Measurements from ENCODE around the gene CD46. TPM values are rescaled to one million over a fixed set of nuclear protein-coding genes. Genes with fewer than 3 reads are reported as not detected.

Gene CD46
- total and polyA plus RNA-seq, 4 experiments from 2014 or later = 171 to 234 (median 196) TPM

GRCh38 chr1:207794861-207795260 lies 43.0 kb downstream of the CD46 start:
- Histone ChIP-seq H3K27ac (ENCODE audit: low read depth, low read length) (no peak overlapping the region), H3K4me3 (ENCODE audit: low read length in 2 of 2) (no peak overlapping the region), H3K4me1 (ENCODE audit: insufficient read depth, low read length) (peaks cover 29% of the 10 kb centered on the region), H3K27me3 (ENCODE audit: insufficient read depth, low read length) (no peaks in the 10 kb centered on the region), H3K9me3 (ENCODE audit: control insufficient read depth in 1 of 2, low read length in 2 of 2) (no peaks in the 10 kb centered on the region), H3K36me3 (ENCODE audit: insufficient read depth, low read length) (peaks cover 7% of the 10 kb centered on the region)
- CTCF ChIA-PET (ENCODE audit: partially characterized antibody) = interaction anchor here (0.9 to 1.9 kb wide), 6 partner anchors 34 to 168 kb away, joined by 3 to 7 read pairs (median 4); no protein-coding TSS in a partner anchor
- Mint-ChIP-seq H3K4me3 (no peak overlapping the region), H3K36me3 (peaks cover 0 to 43% of the 10 kb centered on the region in 2 donors), H3K27ac (peak overlapping the region in 2 of 7 donors; percentile 0 to 37), H3K27me3 (no peaks in the 10 kb centered on the region), H3K4me1 (peaks cover 26 to 33% (median 29%) of the 10 kb centered on the region in 4 donors), H3K9me3 (no peaks in the 10 kb centered on the region)
- intact Hi-C loops (cut with micrococcal nuclease) = loop anchor here (5.0 kb wide), 2 partner anchors 43 to 98 kb away; partner anchors contain the start of gene CD46
- DNase-seq = no peak
- POLR2A ChIA-PET (ENCODE audit: partially characterized antibody) = no interaction called here

DNA sequence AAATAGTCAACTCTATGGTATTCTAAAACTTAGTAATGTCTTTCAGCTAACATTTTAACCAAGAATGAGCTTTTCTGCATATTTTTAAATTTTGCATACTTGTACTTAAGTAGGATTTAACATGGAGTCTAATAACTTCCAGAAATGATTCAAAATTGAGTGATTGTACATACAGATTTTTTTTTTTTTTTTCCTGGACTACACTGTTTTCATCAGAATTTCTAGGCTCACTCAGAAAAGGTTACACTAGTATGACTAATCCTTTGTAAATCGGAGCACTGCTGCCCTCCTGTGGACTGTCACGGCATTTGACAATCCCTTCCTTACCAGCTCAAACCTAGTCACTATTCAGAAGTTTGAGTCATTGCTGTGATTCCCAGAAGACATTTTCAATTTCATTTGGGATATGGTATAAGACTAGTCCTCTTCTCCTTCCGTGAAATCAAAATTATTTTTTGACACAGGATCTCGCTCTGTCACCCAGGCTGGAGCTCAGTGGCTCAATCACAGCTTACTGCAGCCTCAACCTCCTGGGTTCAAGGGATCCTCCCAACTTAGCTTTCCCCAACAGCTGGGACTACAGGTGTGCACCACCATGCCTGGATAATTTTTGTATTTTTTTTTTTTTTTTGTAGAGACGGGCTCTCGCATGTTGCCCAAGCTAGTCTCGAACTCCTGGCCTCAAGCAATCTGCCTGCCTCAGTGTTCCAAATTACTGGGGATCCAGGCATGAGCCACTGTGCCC lies 45.5 kb downstream of the CD46 start:
- intact Hi-C loops (cut with micrococcal nuclease) = loop anchor here (1.0 to 5.0 kb wide), 5 partner anchors 45 to 166 kb away; partner anchors contain the start of gene CD46
- no peak overlapping the region for H3K4me3 Mint-ChIP-seq
- H3K9me3 Mint-ChIP-seq = peaks cover 0 to 1% (median 0%) of the 10 kb centered on the region in 8 donors
- no peaks in the 10 kb centered on the region for H3K27me3 Mint-ChIP-seq
- H3K27ac Mint-ChIP-seq = peak overlapping the region in 3 of 7 donors; percentile 23 to 54 (median 26)
- peaks cover 11 to 47% of the 10 kb centered on the region in 2 donors for H3K36me3 Mint-ChIP-seq
- POLR2A ChIA-PET (ENCODE audit: partially characterized antibody) = interaction anchor here (0.7 to 3.5 kb wide), 12 partner anchors 8 to 177 kb away, joined by 3 to 20 read pairs (median 6); no protein-coding TSS in a partner anchor
- no peak overlapping the region for H3K27ac ChIP-seq (ENCODE audit: low read depth, low read length)
- DNase-seq = peak; percentile 53 to 78 (median 58)
- H3K4me1 Mint-ChIP-seq = peaks cover 38 to 52% (median 40%) of the 10 kb centered on the region in 4 donors
- H3K9me3 ChIP-seq (ENCODE audit: control insufficient read depth in 1 of 2, low read length in 2 of 2) = no peaks in the 10 kb centered on the region
- H3K4me3 ChIP-seq (ENCODE audit: low read length in 2 of 2) = no peak overlapping the region
- CTCF ChIA-PET (ENCODE audit: partially characterized antibody) = interaction anchor here (0.7 to 4.6 kb wide), 44 partner anchors 9 to 521 kb away, joined by 3 to 30 read pairs (median 6); partner anchors contain the start of gene CD46
- H3K36me3 ChIP-seq (ENCODE audit: insufficient read depth, low read length) = peaks cover 15% of the 10 kb centered on the region
- peaks cover 32% of the 10 kb centered on the region for H3K4me1 ChIP-seq (ENCODE audit: insufficient read depth, low read length)
- H3K27me3 ChIP-seq (ENCODE audit: insufficient read depth, low read length) = no peaks in the 10 kb centered on the region

DNA sequence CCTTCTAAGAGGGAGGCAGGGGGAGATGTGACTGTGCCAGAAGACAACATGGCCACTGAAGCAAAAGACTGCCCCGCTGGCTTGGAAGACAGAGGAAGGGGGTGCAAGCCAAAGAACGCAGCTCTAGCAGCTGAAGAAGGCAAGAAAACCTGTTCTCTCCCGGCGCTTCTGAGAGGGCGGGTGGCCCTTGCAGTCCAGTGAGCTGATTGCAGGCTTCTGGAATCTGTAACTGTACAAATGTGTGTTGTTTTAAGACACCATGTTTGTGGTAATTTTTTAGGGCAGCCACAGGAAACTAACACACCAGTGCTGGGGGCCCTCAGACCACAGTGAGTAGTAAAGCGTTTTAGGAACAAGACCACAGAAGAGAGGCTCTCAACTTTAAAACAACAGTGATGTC lies 47.0 kb downstream of the CD46 start:
- H3K27me3 ChIP-seq (ENCODE audit: insufficient read depth, low read length) = no peaks in the 10 kb centered on the region
- ChIA-PET CTCF (ENCODE audit: partially characterized antibody) (interaction anchor here (0.9 to 4.6 kb wide), 14 partner anchors 8 to 220 kb away, joined by 3 to 30 read pairs (median 16); no protein-coding TSS in a partner anchor), POLR2A (ENCODE audit: partially characterized antibody) (interaction anchor here (1.0 to 3.5 kb wide), 7 partner anchors 12 to 86 kb away, joined by 3 to 20 read pairs (median 5); no protein-coding TSS in a partner anchor)
- intact Hi-C loops (cut with micrococcal nuclease) = loop anchor here (1.0 to 5.0 kb wide), 3 partner anchors 47 to 102 kb away; partner anchors contain the start of gene CD46
- peaks cover 0 to 1% (median 0%) of the 10 kb centered on the region in 8 donors for H3K9me3 Mint-ChIP-seq
- H3K27ac ChIP-seq (ENCODE audit: low read depth, low read length) = peak overlapping the region; percentile 6
- peaks cover 18% of the 10 kb centered on the region for H3K36me3 ChIP-seq (ENCODE audit: insufficient read depth, low read length)
- no peaks in the 10 kb centered on the region for H3K9me3 ChIP-seq (ENCODE audit: control insufficient read depth in 1 of 2, low read length in 2 of 2)
- peaks cover 15 to 48% of the 10 kb centered on the region in 2 donors for H3K36me3 Mint-ChIP-seq
- peak overlapping the region; percentile 12 to 83 (median 65) for H3K27ac Mint-ChIP-seq
- H3K4me3 Mint-ChIP-seq = peak overlapping the region in 7 of 8 donors; percentile 33 to 69 (median 55)
- no peak overlapping the region for H3K4me3 ChIP-seq (ENCODE audit: low read length in 2 of 2)
- no peaks in the 10 kb centered on the region for H3K27me3 Mint-ChIP-seq
- H3K4me1 Mint-ChIP-seq = peaks cover 37 to 66% (median 43%) of the 10 kb centered on the region in 4 donors
- DNase-seq = peak in 4 of 5 donors; percentile 17 to 35 (median 28)
- H3K4me1 ChIP-seq (ENCODE audit: insufficient read depth, low read length) = peaks cover 32% of the 10 kb centered on the region

GRCh38 chr1:207799989-207800648 lies 48.3 kb downstream of the CD46 start:
- intact Hi-C loops (cut with micrococcal nuclease) = loop anchor here (5.0 kb wide), 2 partner anchors 48 to 103 kb away; partner anchors contain the start of gene CD46
- no peak for DNase-seq
- no peak overlapping the region for H3K27ac ChIP-seq (ENCODE audit: low read depth, low read length)
- POLR2A ChIA-PET (ENCODE audit: partially characterized antibody) = interaction anchor here (1.4 to 3.5 kb wide), 2 partner anchors 13 to 23 kb away, joined by 4 to 20 read pairs; no protein-coding TSS in a partner anchor
- Mint-ChIP-seq H3K4me1 (peaks cover 33 to 66% (median 43%) of the 10 kb centered on the region in 4 donors), H3K9me3 (peaks cover 0 to 1% (median 0%) of the 10 kb centered on the region in 8 donors), H3K36me3 (peaks cover 16 to 51% of the 10 kb centered on the region in 2 donors), H3K27ac (peak overlapping the region in 6 of 7 donors; percentile 27 to 89 (median 80)), H3K4me3 (peak overlapping the region in 1 of 8 donors; percentile 47), H3K27me3 (no peaks in the 10 kb centered on the region)
- H3K4me1 ChIP-seq (ENCODE audit: insufficient read depth, low read length) = peaks cover 32% of the 10 kb centered on the region
- H3K9me3 ChIP-seq (ENCODE audit: control insufficient read depth in 1 of 2, low read length in 2 of 2) = no peaks in the 10 kb centered on the region
- no peaks in the 10 kb centered on the region for H3K27me3 ChIP-seq (ENCODE audit: insufficient read depth, low read length)
- H3K36me3 ChIP-seq (ENCODE audit: insufficient read depth, low read length) = peaks cover 27% of the 10 kb centered on the region
- H3K4me3 ChIP-seq (ENCODE audit: low read length in 2 of 2) = no peak overlapping the region
- CTCF ChIA-PET (ENCODE audit: partially characterized antibody) = interaction anchor here (1.1 to 4.6 kb wide), 3 partner anchors 24 to 163 kb away, joined by 4 to 30 read pairs (median 5); no protein-coding TSS in a partner anchor

DNA sequence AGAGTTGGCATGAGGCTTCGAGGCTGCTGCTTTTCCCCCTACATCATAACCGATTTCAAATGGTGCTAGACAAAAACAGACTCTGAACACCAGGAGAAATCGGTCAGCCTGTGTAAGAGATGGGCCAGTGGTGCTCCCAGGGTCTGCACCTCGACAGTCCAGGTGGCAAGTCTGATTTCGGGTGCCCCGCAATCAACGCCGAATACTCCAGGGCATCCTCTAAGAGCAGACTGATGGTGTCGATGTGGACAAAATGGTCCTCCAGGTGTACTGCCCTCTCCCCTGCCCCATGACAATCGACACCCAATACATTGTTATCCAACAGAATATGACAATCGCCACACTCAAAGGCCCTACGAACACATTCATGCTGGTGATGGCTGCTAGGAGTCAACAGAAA lies 50.0 kb downstream of the CD46 start:
- no peak overlapping the region for H3K4me3 ChIP-seq (ENCODE audit: low read length in 2 of 2)
- peaks cover 0 to 1% (median 0%) of the 10 kb centered on the region in 8 donors for H3K9me3 Mint-ChIP-seq
- no peaks in the 10 kb centered on the region for H3K27me3 Mint-ChIP-seq
- peaks cover 35 to 78% (median 48%) of the 10 kb centered on the region in 4 donors for H3K4me1 Mint-ChIP-seq
- peaks cover 41% of the 10 kb centered on the region for H3K36me3 ChIP-seq (ENCODE audit: insufficient read depth, low read length)
- no peak overlapping the region for H3K27ac ChIP-seq (ENCODE audit: low read depth, low read length)
- H3K4me1 ChIP-seq (ENCODE audit: insufficient read depth, low read length) = peaks cover 36% of the 10 kb centered on the region
- no peaks in the 10 kb centered on the region for H3K27me3 ChIP-seq (ENCODE audit: insufficient read depth, low read length)
- DNase-seq = no peak
- intact Hi-C loops (cut with micrococcal nuclease) = no loop called here
- POLR2A ChIA-PET (ENCODE audit: partially characterized antibody) = no interaction called here
- CTCF ChIA-PET (ENCODE audit: partially characterized antibody) = interaction anchor here (0.8 kb wide), 1 partner anchor 10 kb away, joined by 3 read pairs; no protein-coding TSS in a partner anchor
- H3K27ac Mint-ChIP-seq = peak overlapping the region in 4 of 7 donors; percentile 29 to 64 (median 48)
- H3K36me3 Mint-ChIP-seq = peaks cover 33 to 62% of the 10 kb centered on the region in 2 donors
- no peak overlapping the region for H3K4me3 Mint-ChIP-seq
- no peaks in the 10 kb centered on the region for H3K9me3 ChIP-seq (ENCODE audit: control insufficient read depth in 1 of 2, low read length in 2 of 2)

- DNase-seq = no peak
- peak overlapping the region in 3 of 7 donors; percentile 29 to 78 (median 62) for H3K27ac Mint-ChIP-seq
- H3K36me3 ChIP-seq (ENCODE audit: insufficient read depth, low read length) = peaks cover 58% of the 10 kb centered on the region
- peaks cover 0 to 1% (median 0%) of the 10 kb centered on the region in 8 donors for H3K9me3 Mint-ChIP-seq
- H3K9me3 ChIP-seq (ENCODE audit: control insufficient read depth in 1 of 2, low read length in 2 of 2) = no peaks in the 10 kb centered on the region
- H3K27ac ChIP-seq (ENCODE audit: low read depth, low read length) = no peak overlapping the region
- no peak overlapping the region for H3K4me3 Mint-ChIP-seq
- H3K27me3 ChIP-seq (ENCODE audit: insufficient read depth, low read length) = no peaks in the 10 kb centered on the region
- peaks cover 43 to 74% of the 10 kb centered on the region in 2 donors for H3K36me3 Mint-ChIP-seq
- peaks cover 43 to 79% (median 50%) of the 10 kb centered on the region in 4 donors for H3K4me1 Mint-ChIP-seq
- POLR2A ChIA-PET (ENCODE audit: partially characterized antibody) = no interaction called here
- peaks cover 37% of the 10 kb centered on the region for H3K4me1 ChIP-seq (ENCODE audit: insufficient read depth, low read length)
- no peak overlapping the region for H3K4me3 ChIP-seq (ENCODE audit: low read length in 2 of 2)
- no peaks in the 10 kb centered on the region for H3K27me3 Mint-ChIP-seq
- intact Hi-C loops (cut with micrococcal nuclease) = no loop called here
- CTCF ChIA-PET (ENCODE audit: partially characterized antibody) = no interaction called here
Measured at GRCh38 chr1:207803678-207804077, 51.8 kb downstream of the CD46 start.
